Measurements from ENCODE around the gene JAM3.

DNA sequence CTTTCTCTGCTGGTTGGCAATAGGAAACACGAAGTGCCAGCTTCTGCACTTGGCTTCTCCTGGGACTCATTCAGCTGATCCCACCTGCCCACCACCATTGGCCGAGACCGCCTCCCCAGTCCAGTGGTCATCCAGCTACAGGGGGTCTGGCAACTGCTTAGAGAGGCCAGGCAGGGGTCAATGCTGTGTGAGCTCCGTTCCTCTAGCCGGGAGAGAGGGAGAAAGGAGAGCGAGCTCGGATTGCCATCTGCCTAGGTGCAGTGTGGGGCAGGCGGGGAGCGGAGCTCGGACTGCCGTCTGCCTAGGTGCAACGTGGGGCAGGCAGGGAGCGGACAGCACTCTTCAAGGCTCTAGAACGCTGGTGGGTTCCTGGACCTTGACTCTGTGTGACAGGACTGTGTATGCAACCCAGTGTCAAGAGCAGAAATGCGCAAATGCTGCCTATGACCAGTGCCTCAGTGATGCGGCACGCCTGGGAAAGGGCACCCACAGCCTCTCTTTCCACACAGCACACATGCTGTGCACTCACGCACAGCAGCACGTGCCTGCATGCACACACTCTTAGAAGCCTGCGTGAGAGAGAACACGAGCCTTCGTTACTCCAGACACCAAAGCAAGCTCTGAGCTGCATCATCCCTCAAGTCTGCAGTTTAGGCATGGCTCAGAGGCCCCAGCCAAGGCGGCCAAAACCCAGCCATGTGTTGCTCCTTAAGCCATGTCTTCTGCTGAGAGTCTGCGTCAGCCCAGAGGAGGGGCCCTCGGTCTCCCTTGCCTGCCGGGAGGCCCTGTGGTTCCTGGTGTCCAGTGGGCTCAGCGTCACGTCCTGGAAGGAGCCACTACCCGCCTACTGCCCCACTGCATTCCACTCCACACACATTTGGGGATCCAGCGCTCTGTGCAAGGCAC is 26.8 kb upstream of the JAM3 start:
- no peak for TF ChIP-seq ELF4 (IDR thresholded peaks at IDR 0.05)
- TF ChIP-seq, protein P1, sequence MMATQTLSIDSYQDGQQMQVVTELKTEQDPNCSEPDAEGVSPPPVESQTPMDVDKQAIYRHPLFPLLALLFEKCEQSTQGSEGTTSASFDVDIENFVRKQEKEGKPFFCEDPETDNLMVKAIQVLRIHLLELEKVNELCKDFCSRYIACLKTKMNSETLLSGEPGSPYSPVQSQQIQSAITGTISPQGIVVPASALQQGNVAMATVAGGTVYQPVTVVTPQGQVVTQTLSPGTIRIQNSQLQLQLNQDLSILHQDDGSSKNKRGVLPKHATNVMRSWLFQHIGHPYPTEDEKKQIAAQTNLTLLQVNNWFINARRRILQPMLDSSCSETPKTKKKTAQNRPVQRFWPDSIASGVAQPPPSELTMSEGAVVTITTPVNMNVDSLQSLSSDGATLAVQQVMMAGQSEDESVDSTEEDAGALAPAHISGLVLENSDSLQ (IDR thresholded peaks at IDR 0.05): no peak
- no peak for TF ChIP-seq HDGF (IDR thresholded peaks at IDR 0.05; ENCODE audit: borderline replicate concordance)
- no peak for TF ChIP-seq FOXM1 (IDR thresholded peaks at IDR 0.05; ENCODE audit: borderline replicate concordance)
- no peak for TF ChIP-seq NFRKB (IDR thresholded peaks at IDR 0.05)
